Prostate gland (tissue), 2 donors: Measurements from ENCODE around the gene ZMAT5.

ENCODE experiments used
- CTCF ChIP-seq, 4 experiments: fragments of 200-600 bp in 2 of 4; fragments of 450-650 bp in 2 of 4; sonication (generic) in 2 of 4; IDR thresholded peaks; 1 replicate in 3 of 4; 2 replicates in 1 of 4; pipeline ENCODE4 v1.5.1; 2016 to 2019; ENCODE audit warnings: antibody characterized with exemption in 4 of 4, mild to moderate bottlenecking in 2 of 4, moderate library complexity in 2 of 4
- POLR2AphosphoS5 ChIP-seq: sonication (generic); formaldehyde crosslinking; IDR thresholded peaks from one replicate; pipeline ENCODE4 v1.6.1; 2017; ENCODE audit warnings: antibody characterized with exemption

- no peak for TF ChIP-seq CTCF (IDR thresholded peaks at IDR 0.05)
- no peak for TF ChIP-seq POLR2AphosphoS5
These were observed 30.5 kb upstream of the ZMAT5 start for GRCh38 chr22:29797351-29797750.
